Stimulated activated CD4-positive, alpha-beta T cell treated with anti-CD3 and anti-CD28 coated beads, Interleukin-4, amount 100 ng/mL, for 4 hours (primary cell): ENCODE data around the gene PPP1R2C.

Source experiments
- DNase-seq, 2 experiments: peaks; one replicate each; pipeline ENCODE4 v3.0.0-alpha.2; 2020

PPP1R2C gene

GRCh38 chrX:42778096-42778495, at the start of gene PPP1R2C:
Gene PPP1R2C, minus strand, starts transcription at chrX:42778163. Its CDS starts 84 bp downstream, at chrX:42778079.
- DNase-seq = no peak

- no peak for DNase-seq
Measured at GRCh38 chrX:42825201-42825600, 47.2 kb upstream of the PPP1R2C start.

GRCh38 chrX:42824541-42824940, 46.6 kb upstream of the PPP1R2C start:
- DNase-seq = no peak

DNA sequence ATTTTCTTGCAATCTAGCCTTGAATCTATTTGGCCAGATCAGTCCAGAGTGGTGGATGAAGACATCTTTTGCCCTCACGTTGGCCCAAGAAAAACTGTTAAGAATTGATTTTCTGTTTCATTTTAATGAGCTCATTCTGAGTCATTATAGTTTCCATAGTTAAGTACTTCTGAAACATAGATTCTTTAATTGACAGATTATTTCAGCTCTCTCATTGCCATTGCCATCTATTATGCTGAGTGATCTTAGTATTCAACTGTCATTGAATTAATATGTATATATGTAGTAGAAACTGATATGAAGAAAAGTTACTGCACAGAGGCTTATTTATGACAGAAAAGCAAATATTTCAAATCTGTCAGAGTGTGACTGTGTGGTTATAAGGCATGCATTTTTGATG, 45.5 kb upstream of the PPP1R2C start:
- no peak for DNase-seq

DNA sequence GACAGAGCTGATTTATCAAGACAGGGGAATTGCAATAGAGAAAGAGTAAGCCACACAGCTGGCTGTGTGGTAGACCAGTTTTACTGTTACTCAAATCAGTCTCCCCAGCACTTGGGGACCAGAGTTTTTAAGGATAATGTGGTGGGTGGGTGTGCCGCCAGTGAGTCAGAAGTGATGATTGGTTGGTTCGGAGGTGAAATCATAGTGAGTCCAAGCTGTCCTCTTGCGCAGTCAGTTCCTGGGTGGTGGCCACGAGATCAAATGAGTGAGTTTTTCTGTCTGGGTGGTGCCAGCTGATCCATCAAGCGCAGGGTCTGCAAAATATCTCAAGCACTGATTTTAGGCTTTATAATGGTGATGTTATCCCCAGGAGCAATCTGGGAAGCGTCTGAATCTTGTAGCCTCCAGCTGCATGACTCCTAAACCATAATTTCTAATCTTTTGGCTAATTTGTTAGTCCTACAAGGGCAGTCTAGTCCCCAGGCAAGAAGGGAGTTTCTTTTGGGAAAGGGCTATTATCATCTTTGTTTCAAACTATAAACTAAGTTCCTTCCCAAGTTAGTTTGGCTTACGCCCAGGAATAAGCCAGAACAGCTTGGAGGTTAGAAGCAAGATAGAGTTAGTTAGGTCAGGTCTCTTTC, 44.0 kb upstream of the PPP1R2C start:
- no peak for DNase-seq

GRCh38 chrX:42818151-42818921, 40.4 kb upstream of the PPP1R2C start:
- DNase-seq = no peak

- DNase-seq = no peak
Measured at GRCh38 chrX:42809569-42809968, 31.6 kb upstream of the PPP1R2C start.

DNA sequence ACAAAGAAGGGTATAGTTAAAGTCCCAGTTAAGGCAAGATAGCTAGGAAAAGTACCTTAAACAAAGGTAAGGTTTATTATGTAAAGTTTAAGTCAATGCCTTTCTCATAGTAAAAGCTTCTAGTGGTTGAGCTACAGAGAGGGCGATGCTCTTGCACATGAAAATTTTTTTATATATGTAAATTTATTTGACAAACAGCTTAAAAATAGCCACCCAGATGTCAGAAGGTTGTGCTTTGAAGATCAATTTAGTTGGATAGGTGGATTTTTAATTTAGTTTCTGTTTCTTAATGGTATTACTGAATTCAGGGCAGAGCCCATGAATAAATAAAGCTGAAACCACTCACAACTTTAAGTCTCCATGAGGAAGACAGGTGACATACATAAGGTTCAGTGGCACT, 29.4 kb upstream of the PPP1R2C start:
- no peak for DNase-seq

DNA sequence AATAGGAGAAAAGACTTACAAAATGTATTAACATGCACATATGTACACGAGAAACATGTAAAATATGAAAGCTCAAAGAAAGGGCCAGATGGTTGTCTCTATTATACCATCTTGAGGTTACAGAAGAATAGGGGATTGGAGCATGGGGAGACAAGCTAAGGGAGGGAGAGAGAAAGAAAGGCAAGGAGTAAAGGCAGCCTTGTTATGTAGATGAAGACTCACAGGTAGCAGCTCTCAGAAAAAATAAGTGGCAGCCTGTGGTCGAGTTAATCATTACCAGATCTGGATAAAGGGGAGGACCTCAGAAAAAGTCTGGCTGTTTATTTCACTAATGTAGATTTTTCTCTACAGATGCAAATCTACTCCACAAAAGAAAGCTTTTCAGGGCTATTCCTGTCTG, 26.6 kb upstream of the PPP1R2C start:
- no peak for DNase-seq

DNA sequence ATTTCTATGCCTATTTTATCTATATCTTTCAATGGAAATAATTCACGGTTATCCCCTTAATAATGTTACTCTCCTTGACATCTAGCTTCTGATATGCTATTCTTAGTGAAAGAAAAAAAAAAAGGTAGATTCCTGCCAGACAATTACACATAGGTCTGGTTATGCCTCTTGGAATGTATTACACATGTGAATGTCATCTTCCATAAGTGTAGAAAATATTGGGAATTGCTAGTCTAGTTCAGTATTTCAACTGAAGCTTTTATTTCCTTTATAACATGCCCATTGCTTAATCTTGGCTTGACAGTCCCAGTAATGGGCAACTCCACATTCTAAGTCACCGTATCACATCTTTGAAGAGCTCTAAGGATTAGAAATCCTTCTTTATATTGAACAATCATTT, 25.4 kb upstream of the PPP1R2C start:
- DNase-seq = no peak

DNA sequence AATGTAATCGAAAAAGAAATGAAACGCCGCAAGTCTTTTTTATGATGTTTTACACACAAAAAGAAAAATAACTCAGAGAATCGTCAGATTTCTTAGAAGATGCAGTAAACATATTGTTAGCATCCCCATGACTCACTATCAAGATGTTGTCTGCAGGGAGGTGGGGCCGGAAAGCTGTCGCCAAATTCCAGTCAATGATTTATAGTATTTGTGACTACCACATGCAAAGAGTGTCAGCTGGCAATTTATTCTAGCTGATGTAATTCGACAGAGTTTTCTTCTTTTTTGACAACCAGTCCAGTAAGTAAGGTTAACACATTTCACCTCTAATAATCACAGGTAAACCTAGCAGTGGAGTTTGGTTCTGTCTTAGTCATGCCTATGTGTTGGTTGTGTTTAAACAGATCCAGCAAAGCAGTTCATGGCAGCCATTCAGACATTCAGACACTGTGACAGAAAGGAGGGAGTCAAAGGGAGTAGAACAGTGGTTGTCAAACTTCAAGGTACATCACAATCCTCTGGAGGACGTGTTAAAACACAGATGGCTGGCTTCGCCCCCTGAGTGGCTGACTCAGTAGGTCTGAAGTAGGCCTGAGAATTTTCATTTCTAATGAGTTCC, 19.8 kb upstream of the PPP1R2C start:
- no peak for DNase-seq

GRCh38 chrX:42783451-42783850, 5.5 kb upstream of the PPP1R2C start:
- DNase-seq = no peak

GRCh38 chrX:42776195-42776594, 1.8 kb downstream of the PPP1R2C start:
- DNase-seq = no peak

DNA sequence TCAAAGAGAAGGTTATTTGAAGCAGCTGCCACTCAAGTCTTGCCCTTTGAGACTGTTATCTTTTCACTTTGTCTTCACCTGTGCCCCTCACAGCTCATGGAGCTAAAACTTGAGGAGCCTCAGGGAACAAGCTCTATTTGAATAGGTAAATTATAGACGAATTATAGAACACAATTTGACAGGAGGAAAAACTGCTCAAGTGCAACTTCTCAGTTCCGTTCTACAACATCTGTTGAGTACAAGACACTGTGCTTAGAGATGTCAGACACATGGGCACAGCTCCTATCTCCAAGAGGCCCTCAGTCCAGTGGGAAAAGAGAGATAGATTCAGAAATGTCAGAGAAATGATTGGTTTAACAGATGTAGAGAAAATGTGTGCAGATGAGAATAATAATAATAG, 5.1 kb downstream of the PPP1R2C start:
- no peak for DNase-seq

- no peak for DNase-seq
Measured at GRCh38 chrX:42771506-42772335, 6.2 kb downstream of the PPP1R2C start.

DNA sequence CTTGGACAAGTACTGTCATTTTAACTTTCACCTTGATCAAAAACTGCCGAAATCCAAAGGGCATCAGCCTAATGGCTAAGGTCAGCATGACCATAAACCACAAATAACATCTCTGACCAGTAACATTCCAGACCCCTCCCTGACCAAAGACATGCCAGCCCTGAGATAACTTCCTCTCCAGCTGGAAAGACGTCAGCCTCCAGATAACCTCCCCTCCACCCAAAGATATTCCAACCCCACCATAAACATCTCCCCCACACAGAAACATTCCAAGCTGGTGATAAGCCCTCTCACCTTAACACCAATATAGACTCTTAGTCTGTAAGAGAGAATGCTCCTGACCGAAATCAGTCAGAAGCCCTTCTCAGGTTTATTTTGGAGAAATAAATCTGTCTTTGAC, 7.4 kb downstream of the PPP1R2C start:
- DNase-seq = no peak

DNA sequence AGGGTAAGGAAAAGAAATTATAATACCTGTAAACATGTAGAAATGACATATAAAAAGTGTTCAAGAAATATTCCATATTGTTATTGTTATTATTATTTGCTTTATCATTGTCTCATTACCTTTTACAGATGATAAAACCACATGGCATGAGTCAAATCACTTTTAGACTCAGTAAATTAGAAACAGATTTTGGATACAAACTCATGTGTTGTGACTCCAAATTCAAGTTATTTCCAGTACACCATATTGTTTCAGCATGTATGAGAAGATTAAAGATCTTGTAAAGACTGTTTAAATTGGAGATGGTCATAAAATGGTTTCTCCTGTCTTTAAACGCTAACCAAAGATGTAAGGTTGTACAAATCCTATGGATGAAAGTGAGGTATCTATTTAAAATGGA, 18.1 kb downstream of the PPP1R2C start:
- no peak for DNase-seq

DNA sequence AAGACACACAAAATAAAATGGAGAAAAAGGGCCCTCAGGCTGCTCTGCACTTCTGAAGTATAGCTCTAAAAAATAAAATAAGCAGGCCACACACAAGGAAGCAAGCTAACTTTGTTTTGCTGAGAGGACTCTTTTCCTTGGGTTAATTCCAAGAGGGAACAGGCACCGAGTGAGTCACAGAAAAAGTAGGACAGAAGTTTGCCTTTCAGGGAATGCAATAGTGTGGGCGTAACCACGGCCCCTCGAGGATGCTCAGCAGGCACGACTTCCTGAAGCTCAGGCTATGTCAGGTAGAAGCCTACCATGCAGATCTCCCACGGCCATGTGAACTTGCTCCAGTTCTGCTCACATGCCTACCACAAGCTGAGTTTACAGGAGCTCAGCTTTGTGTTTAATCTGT, 22.1 kb downstream of the PPP1R2C start:
- no peak for DNase-seq

GRCh38 chrX:42754603-42755002, 23.4 kb downstream of the PPP1R2C start:
- DNase-seq = no peak

DNA sequence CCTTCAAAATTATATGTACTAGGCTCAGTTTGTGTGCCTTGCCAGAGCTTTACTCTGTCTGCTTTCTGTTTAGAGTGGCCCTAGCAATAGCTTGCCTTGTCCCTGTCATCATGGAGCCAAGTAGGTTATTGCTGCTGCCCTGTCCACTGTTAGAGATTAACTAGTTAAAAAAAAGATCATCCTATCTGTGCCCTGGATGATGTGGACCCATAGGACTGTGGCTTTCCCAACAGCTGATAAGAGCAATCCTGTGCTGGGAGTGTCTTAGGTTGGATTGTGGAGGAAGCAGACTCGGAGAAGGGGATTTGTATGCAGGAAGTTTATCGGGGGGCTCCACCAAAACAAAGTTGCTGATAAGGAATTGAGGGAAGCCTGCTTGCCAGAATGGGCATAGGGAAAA, 23.8 kb downstream of the PPP1R2C start:
- DNase-seq = no peak

DNA sequence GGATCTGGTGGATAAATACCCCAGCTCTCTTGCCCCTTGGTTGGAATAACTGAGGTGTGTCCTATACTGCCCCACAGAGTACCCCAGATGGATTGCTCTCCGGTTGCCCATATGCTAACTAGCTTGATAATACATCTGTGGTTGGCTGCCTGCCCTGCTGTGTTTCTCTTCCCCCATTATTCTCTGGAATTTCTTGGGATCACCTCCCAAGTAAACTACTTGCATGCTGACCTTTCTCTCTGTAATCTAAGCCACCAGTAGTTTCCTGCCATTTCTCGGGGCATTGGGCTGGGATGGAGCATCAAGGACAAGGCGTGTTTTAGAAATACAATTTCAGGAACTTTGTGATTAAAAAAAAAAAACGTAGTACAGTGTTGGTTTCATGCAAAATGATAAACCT, 25.2 kb downstream of the PPP1R2C start:
- DNase-seq = no peak

DNA sequence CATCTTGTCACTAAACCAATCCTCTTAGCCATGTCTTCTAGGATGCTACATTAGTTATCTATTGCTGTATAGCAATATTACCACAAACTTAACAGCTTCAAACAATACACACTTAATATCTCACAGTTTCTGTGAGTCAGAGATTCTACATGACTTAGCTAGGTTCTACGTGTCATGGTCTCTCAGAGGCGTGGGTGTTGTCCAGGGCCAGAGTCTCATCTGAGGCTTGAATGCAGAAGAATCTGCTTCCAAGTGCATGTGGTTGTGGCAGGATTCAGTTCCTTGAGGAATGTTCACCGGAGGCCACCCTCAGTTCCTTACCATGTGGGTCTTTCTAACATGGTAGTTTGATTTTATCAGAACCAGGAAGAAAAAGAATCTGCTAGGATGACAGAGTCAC, 26.4 kb downstream of the PPP1R2C start:
- no peak for DNase-seq

DNA sequence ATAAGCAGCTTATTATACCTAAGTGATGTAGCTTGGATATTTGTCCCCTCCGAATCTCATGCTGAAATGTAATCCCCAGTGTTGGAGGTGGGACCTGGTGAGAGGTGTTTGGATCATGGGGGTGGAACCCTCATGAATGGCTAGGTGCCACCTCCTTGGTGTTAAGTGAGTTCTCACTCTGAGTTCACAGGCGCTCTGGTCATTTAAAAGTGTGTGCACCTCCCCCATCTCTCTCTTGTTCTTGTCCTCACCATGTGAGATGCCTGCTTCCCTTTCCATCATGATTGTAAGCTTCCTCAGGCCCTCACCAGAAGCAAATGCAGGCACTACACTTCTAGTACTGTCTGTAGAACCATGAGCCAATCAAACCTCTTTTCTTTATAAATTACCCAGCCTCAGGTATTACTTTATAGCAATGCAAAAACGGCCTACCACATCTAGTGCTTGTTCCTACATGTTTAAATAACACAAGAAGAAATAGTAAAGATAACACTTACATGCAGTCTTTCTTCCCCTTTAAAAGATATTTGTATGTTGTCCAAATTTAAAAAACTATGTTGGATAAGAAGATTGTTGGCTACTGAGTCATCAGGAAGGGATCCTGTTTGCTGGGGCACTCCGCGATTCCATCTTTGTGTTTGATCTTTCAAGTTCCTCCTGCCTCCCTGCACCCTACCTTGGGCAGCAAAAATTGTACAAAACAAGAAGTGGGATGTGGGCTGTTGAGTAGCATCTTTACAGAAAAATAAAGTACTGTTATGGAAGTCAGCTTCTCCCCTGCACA, 29.7 kb downstream of the PPP1R2C start:
- no peak for DNase-seq
